ENCODE data around the gene FOXC1.

The FOXC1 gene

DNA sequence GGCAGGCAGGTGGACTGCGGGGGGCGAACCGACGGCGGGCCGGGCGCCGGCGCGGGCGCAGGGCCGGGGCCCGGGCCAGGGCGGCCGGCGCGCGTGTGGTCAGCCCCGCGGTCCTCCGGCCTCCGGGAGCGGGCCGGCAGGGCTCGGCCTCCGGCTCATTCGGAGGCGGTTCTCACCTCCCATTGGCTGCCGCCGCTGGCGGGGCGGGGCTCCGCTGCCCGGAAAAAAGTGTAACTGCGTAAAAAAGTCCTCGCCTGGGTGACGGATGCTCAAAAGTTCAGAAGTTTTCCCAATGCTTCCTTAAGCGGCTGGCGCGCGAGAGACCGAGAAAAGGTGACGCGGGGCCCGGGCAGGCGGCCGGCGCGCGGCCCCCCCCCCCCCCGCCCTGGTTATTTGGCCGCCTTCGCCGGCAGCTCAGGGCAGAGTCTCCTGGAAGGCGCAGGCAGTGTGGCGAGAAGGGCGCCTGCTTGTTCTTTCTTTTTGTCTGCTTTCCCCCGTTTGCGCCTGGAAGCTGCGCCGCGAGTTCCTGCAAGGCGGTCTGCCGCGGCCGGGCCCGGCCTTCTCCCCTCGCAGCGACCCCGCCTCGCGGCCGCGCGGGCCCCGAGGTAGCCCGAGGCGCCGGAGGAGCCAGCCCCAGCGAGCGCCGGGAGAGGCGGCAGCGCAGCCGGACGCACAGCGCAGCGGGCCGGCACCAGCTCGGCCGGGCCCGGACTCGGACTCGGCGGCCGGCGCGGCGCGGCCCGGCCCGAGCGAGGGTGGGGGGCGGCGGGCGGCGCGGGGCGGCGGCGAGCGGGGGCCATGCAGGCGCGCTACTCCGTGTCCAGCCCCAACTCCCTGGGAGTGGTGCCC is at the start of gene FOXC1:
TSS of gene FOXC1 (plus strand) at position 268 of the 849 bp plus-strand sequence. CDS start at position 799, 531 bp downstream.
- no peak for DNase-seq

DNA sequence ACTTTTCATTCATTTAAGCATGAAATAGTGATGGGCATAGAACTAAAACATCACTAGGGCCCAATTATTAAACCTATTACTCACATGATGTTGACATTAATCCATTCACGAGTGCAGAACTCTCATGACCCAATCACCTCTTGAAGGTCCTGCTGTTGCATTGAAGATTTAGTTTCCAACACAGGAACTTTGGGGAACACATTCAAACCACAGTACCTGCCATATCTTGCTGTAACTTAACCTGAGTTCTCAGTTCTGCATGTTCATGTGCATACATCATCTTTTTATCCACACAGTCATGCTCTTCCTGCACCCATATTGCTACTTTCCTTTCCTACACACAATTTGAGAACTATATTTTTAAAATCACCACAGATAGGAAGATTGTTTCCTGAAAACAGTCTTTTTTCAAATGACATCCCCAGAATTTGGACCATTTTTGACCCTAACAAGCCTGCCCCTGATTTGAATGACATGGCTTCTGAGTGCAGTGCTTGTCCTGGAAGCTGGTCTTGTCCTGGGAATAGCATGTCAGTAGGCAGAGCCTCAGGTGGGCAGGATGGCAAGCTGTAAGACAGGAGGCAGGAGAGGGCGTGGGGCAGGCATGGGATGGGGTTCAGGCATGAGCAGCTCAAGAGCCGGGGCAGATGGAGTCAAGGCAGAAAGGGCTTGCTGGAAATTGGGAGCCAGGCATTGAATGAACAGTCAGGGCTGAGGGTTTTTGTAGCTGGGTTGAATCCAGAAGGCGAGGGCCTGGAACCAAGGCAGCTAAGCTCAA is 49.2 kb upstream of the FOXC1 start:
- no peak for DNase-seq

DNA sequence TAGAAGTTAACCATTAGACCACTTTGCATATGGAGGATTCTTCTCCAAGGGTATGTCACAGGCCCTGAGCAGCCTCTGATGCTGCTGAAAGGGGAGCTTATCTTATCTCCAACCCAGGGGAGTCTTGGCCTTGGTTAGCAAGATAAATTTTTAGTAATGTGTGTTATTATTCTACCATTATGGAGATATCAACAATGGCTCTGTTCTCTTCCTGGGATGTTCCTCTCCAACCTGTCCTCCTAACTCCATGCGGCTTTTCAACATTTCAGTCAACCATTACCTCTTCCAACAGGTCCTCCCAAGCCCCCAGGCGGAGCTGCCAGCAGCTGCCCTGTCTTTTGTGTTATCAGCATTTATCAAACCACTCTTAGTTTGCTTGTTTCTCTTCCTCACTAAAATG is 48.4 kb upstream of the FOXC1 start:
- DNase-seq: no peak

DNA sequence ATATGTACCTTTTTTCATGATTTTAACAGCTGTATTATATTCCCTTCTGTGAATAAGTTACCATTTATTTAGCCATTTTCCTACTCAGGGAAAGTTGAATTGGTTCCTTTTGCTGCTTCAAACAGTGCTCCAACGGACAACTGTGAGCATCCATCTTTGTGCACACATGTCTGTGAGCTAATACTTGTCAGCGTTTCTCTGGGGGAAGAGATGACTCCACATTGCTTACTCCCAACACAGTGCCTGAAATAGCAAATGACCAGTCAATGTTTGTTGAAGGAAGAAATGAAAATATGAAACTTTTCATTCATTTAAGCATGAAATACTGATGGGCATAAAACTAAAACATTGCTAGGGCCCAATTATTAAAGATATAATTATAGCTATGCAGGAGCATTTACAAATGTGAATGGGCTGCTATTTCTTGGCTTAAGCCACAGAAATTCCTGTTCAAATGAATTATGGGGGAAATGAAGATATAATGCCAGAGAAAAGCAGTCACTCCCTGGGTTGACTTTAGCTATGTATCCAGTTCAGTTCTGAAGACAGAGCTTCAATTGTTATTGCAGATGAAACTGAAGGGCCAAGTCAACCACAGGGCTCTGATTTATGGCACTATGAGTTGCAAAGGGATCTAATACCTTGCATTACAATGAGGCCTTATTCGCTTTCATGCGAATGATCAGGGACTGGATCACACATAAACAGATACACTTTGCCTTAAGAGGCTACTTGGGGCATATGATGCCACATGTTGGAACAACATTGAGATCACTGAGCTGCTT is 47.4 kb upstream of the FOXC1 start:
- no peak for DNase-seq

DNA sequence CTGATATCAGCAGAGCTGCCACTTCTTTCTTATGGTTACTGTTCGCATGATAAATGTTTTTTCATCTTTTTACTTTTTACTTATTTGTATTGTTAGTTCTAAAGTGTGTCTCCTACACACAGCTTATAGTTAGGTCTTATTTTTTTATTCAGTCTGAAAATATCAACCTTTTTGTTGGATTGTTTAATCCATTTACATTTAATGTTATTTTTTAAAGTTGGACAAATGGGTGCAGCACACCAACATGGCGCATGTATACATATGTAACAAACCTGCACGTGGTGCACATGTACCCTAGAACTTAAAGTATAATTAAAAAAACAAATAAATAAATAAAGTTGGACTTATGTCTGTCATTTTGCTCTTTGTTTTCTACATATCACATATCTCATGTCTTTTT is 40.3 kb upstream of the FOXC1 start:
- no peak for DNase-seq

DNA sequence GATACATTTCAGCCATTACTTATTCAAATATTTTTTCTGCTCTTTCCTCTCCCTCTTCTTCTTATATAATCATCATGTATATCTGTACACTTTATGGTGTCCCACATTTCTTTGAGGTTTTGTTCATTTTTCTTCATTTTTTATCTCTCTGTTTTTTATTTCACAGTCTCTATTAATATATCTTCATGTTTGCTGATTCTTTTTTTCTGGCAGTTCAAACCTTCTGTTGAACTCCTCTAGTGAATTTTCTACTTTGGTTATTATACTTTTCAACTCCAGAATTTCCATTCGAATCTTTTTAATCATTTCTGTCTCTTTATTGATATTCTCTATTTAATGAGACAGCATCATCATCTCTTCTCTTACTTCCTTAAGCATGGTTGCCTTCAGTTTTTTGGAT is 38.9 kb upstream of the FOXC1 start:
- no peak for DNase-seq

DNA sequence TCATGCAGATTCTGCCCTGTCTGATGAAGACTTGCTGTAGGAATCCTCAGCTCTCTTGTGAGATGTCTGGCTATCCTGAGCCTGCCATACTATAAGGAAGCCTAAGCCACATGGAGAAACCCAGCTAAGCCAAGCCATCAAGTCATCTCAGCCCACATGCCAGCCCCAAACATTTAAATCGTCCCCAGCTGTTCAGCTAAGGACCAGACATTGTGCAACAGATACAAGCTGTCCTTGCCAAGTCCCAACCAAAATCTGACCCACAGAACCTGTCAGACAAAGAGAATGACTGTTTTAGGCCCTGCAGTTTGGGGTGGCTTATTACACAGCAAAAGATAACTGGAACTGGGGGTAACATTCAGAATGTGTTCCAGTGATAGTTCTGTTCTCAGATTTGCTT is 36.8 kb upstream of the FOXC1 start:
- no peak for DNase-seq

DNA sequence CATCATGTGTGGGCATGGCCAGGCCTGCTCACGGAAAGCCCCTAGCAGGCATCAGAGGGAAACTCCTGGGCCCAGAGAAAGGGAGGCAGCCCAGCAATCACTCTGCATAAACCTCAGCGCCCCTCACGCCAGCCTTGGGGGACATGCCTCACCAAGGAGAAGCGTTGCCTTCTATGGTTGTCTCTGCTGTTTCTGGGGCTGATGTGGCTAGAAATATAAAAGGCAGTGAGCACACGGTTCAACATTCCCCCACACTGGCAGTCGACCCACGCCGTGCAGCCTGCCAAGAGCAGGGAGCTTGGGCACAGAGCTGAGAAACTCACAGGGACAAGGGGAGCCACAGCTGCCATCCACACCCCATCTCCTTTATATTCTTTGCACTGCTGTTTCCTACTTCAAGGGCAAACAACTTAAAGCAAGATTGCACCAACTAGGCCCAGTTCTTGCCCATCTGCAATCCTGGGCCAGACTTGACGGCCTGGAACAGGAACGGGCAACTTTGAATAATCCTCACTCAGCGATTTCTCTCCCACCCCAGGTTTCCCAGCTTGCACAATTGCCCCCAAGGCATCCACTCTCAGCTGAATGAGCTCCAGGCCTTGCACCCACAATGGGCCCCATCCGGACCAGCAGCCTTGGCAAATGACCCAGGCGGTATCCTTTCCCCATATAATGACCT is 35.5 kb upstream of the FOXC1 start:
- no peak for DNase-seq

DNA sequence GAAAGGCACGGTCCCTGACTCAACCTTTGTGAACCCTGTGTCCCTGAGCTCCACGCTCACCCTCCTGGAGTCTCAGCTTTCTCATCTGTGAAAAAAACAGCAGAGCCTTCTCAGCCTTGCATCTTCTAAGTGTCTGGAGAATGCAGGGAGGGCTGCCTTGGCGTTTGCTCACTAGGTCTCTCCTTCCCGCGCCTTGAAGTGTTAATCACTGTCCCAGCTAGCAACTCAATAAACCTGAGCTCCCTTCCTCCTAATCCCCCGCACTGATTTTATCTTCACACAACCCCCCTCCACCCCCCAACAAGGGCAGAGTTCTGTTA is 34.9 kb upstream of the FOXC1 start:
- no peak for DNase-seq

DNA sequence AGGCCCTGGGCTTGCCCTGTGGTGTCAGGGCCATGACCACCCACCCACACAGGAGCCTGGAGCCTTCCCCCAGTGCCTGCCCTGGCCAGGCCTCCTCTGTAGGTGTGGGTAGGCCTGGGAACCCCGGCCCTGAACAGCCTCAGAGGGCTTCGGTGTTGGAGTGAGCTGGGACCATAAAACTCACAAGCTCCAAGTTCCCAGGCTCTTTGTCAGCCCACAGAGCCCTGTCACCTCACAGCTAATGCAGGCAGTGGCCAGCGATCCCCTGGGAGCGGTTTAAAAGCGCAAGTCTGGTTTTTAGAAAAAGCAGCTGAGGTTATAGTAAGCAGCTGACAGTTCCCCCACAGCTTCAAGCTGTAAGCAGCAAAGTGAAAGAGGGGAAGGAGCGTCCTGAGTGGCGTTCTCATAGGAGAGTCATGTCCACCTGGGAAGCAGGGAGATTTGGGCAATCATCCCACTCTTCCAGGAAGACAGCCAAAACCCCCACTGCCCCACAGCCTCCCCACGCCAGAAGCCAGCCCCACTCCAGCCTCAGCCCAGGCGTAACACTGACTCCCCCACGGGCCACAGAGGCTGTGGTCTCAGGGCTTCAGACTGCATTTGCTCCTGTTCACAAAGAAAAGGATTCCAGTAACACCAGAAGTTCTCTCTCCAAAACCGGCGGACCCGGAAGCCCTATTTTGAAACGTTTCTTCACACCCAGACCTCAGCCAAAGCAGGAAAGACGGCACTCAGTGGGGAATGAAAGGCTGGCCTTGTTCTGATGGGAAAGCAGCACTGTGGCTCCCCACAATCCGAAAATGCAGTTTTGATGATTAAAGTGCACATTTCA is 34.3 kb upstream of the FOXC1 start:
- DNase-seq: no peak

DNA sequence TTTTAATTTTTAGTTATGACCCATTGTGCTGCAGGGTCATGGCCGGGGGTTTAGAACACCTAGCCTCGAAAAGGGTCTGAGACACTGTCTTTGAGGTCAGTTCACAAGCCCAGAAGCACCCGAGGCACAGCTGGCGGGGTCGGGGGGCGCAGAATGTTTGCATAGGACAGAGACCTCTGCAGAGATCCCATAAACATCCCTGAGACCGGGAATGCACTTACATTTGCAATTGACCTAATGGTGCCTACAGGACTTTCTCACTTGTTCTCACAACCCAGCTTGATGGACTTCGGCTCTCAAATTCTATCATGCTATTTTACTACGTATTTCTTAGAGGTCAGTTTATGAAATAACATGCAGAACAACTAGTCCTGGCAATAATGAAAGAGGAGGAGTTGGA is 33.5 kb upstream of the FOXC1 start:
- DNase-seq: no peak

DNA sequence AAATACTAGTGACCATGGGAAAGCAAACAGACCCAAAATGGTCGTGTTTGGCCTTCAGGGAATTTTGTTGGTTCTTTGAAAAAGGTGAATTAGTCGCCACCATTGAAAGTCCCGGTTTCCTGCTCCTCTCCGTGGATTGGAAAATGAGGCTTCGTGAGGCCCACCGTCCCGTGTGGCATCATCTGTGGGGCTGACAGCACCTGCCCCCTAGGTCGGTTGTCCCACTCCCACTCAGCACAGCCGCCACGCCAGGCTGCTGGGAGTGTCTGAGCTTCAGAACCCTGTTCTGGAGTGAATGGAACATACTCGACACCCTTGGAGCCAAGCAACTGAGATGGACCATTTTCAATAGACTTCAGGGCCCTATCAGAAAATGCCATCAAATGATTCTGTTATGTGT is 33.0 kb upstream of the FOXC1 start:
- no peak for DNase-seq

DNA sequence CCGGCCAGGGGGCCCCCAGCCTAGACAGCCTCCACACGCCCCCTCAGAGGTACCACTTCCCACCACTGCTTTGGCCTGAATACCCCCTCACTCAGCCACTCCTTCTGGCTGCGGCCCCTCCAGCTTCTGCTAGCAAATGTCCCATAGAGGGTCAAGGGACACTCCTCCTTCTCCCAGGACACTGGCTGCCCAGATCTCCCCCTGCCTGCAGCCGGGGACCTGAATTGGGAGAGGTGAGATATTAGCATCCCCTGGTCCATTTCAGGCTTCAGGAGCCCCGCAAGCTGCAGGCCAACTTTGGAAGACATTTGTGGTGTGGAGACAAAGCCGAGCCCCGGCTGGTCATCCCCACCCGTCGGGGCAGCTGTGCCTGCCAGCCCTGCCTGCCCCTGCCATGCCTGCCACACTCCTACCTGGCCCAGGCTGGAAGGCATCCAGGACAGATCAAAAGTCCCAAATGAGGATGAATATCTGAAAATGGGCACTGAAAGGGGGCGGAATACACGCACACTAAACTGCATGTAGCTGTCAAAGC is 32.5 kb upstream of the FOXC1 start:
- no peak for DNase-seq

DNA sequence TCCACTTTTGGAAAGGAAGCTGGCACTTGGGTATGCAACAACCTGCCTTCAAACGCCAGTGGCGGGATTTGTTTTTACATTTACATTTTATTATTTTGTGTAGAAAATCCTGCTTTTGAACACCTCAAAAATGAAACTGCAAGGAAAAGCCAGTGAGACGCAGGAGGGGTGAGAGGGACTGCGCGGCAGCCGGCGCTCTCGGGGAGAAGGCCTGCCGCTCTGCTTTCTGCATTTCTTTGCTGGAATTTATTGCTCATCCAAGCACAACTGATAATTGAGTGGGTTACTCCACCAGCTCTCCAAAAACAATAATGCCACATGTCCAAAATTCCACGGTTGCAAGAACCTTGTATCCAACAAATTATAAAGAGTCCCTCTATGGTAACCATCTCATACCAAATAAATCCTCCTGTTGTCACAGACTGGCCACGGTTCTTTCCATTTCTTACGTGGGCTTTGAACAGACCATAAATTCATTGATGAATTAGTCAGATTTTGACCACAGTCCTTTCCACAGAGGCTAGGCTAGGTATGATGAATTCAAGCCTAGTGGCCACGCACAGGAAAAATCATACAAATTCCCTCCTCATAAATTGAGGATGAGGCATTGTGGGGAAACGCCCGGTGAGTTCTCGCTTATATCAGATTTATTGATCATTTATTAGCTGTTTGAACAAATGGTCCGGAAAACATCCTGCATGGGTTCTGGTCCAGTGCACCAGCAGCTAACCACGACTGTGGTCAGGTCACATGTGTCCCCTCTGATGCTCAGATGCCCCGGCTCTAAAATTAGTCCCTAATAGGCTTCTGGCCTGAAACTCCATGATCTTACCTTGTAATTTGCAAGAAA is 31.6 kb upstream of the FOXC1 start:
- no peak for DNase-seq

DNA sequence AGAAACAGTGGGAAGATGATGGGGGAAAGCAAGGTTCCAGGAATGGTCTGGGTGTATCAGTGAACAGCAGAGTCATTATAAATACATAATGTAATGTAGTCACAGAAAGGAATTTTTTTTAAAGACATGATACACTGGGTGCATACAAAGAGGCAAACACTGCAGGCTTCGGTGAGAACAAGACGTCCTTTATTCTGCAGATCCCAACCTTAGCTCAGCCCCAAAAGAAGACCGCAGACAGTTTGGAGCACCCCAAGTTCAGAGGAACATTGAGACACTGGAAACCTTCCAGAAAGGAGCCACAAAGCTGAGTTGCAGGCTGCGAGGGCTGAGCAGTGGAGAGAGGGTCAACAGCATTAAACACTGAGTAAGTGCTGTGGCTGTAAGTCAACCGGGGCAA is 30.6 kb upstream of the FOXC1 start:
- no peak for DNase-seq

DNA sequence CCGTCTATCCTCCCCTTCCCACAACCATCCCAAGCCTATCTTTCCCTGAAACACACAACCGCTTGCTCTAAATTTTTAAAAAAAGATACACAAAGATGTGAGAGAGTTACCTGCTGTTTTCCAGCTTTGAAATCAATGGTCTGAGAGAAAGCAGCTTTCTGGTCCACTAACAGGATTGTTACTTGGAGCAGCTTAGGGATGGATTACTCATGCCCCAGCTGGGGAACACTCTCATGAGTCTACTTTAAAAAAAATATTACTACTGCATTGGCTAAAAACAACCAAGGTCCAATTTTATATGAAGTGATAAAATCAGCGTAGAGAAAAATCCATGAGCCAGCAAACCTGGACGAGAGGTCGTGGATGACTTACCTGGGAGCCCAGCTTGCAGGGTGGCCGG is 29.6 kb upstream of the FOXC1 start:
- no peak for DNase-seq

DNA sequence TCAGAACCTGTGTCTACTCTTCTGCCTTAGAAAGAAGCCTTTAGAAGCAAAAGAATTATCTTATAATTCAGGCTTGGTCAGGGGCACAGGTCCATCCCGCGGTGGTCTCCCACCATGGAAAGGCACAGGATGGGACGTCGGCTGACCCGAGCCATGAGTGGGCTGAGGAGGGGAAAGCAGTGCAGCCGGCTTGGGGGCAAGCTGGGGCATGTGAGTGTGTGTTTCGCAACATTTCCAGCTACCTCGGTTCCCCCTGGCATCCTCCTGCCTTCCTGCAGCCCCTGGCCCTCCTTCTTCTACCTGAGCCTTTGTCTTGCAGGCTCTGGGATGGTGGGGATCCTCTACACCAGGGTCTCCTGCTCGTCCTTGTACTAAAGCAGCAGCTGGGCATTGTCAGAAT is 29.1 kb upstream of the FOXC1 start:
- no peak for DNase-seq

DNA sequence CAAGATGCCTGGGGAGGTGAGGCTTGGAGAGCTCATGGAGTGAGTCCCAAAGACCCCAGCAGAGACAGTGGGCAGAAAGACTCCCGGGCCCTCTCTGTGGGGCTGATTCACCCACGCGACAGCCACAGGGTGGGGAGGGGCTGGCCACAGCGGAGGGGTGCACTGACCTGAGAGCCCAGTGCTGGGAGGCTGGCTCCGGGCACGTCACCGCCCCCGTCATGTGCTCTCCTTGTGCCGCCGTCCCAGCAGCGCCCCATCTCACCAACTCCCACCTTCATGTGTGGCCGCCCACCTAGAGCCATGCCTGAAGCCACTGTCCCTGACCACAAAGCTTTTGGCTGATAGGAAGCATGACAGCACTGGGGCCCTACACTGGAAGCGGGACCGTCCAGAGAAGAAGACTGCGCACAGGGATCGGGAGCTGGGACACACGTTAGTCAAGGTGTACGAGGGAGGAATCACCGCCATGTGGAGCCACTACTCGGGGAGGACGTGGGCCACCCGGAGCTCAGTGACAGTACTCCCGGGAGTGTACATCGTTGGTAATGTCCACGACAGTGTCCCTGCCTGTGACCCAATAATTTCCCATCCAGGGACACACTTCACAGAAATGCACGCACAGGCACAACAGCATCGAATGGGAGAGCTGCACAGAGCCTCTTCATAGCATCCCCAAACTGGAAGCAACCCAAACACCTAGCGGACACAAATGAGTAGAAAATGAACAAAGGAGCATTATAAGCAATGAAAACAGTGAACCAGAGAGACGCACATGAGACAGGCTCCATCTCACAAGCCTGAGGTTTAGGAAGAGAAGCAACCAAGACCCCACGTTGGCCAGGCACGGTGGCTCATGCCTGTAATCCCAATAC is 28.4 kb upstream of the FOXC1 start:
- DNase-seq: no peak

DNA sequence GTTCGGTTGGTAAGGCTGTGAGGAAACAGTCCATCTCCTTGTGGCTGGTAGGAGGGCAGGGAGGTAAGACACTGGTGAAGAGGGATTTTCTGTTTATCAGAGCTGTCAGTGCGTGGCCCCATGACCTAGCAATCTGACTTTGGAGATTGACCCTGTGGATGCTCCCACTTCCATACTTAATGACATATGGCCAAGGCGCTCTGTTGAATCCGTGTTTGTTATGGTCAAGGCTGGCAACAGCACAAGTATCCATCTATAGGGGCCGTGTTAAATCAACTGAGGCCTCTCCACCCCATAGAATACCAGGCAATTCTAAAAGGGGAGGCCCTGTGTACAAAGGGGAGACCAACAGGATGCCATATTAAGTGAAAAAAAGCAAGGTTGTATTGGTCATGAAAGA is 25.6 kb upstream of the FOXC1 start:
- no peak for DNase-seq

Data from NCI-H2227 treated with DMSO at 0.1 percent for 48 hours (cell line).